Stimulated activated CD8-positive, alpha-beta memory T cell treated with anti-CD3 and anti-CD28 coated beads, Interleukin-7, amount 100 ng/mL, for 48 hours (primary cell): ENCODE data around the gene TM9SF3.

Source experiments
- DNase-seq, 2 donors: peaks; one replicate each; pipeline ENCODE4 v3.0.0-alpha.2; 2020; ENCODE audit warnings: low read depth in 1 of 2; ENCODE audit errors: extremely low read depth in 1 of 2

TM9SF3 gene

GRCh38 chr10:96586419-96587263 is at the start of gene TM9SF3:
TSS of gene TM9SF3 (minus strand) at chr10:96587012. CDS start at chr10:96586835, 177 bp downstream.
- peak; percentile 84 to 88 for DNase-seq

GRCh38 chr10:96636551-96636950 is 49.7 kb upstream of the TM9SF3 start:
- DNase-seq: no peak

- DNase-seq: no peak
Observed at GRCh38 chr10:96632974-96633710, 46.3 kb upstream of the TM9SF3 start.

- no peak for DNase-seq
Observed at GRCh38 chr10:96627292-96627691, 40.5 kb upstream of the TM9SF3 start.

- no peak for DNase-seq
Observed at GRCh38 chr10:96626795-96627194, 40.0 kb upstream of the TM9SF3 start.

- DNase-seq: no peak
Observed at GRCh38 chr10:96625173-96625572, 38.4 kb upstream of the TM9SF3 start.

GRCh38 chr10:96622013-96622787 is 35.4 kb upstream of the TM9SF3 start:
- DNase-seq: no peak

GRCh38 chr10:96619796-96620773 is 33.3 kb upstream of the TM9SF3 start:
- no peak for DNase-seq

- DNase-seq: no peak
Observed at GRCh38 chr10:96619120-96619519, 32.3 kb upstream of the TM9SF3 start.

GRCh38 chr10:96618653-96619052 is 31.8 kb upstream of the TM9SF3 start:
- DNase-seq: no peak

GRCh38 chr10:96616961-96617360 is 30.1 kb upstream of the TM9SF3 start:
- no peak for DNase-seq

GRCh38 chr10:96614515-96614914 is 27.7 kb upstream of the TM9SF3 start:
- DNase-seq: no peak

- no peak for DNase-seq
Observed at GRCh38 chr10:96613576-96613975, 26.8 kb upstream of the TM9SF3 start.

- no peak for DNase-seq
Observed at GRCh38 chr10:96612055-96612830, 25.4 kb upstream of the TM9SF3 start.

- no peak for DNase-seq
Observed at GRCh38 chr10:96610817-96611216, 24.0 kb upstream of the TM9SF3 start.

GRCh38 chr10:96609510-96609909 is 22.7 kb upstream of the TM9SF3 start:
- DNase-seq: no peak

- no peak for DNase-seq
Observed at GRCh38 chr10:96608805-96609204, 22.0 kb upstream of the TM9SF3 start.

- DNase-seq: no peak
Observed at GRCh38 chr10:96608262-96608661, 21.4 kb upstream of the TM9SF3 start.

- no peak for DNase-seq
Observed at GRCh38 chr10:96606946-96607345, 20.1 kb upstream of the TM9SF3 start.
